Measurements from ENCODE around the gene CRLF1. TPM values are rescaled to one million over a fixed set of nuclear protein-coding genes. Genes with fewer than 3 reads are reported as not detected.
A peak's percentile ranks its signal among the peaks of the same experiment; 100 is the strongest.

CRLF1 gene
- total and polyA plus RNA-seq, 2 of the 8 experiments (the other 6 are each of a cell fraction or from before 2014, with no cell fraction given) = 7.2 to 10.3 TPM

GRCh38 chr19:18589380-18590272 is 17.0 kb downstream of the CRLF1 start:
- Histone ChIP-seq H2BK20ac (ENCODE audit: low read length) (no peak overlapping the region), H4K91ac (replicated peaks; ENCODE audit: insufficient read length, low read length) (peak overlapping the region; percentile 91), H3K79me2 (ENCODE audit: control insufficient read depth in 1 of 2, insufficient read depth in 2 of 2, low read length in 2 of 2) (no peaks in the 10 kb centered on the region), H2BK5ac (ENCODE audit: low read depth, low read length) (peak overlapping the region; percentile 86), H3K23me2 (ENCODE audit: low read depth, low read length) (peaks cover 14% of the 10 kb centered on the region), H4K5ac (ENCODE audit: insufficient read length, low read depth, low read length) (peak overlapping the region; percentile 47), H3K14ac (ENCODE audit: insufficient read length) (no peak overlapping the region), H3K27ac (ENCODE audit: low read depth, low read length) (peak overlapping the region; percentile 94; the same call in 1 of the 2 replicates), H3K23ac (ENCODE audit: insufficient read length) (no peak overlapping the region), H3K36me3 (ENCODE audit: control insufficient read depth in 2 of 4, insufficient read depth in 4 of 4, low read length in 3 of 4) (no peaks in the 10 kb centered on the region), H3K79me1 (ENCODE audit: low read depth, low read length) (no peaks in the 10 kb centered on the region), H2BK120ac (replicated peaks; ENCODE audit: low read depth, low read length) (no peak overlapping the region), H3K9me3 (ENCODE audit: insufficient read depth in 2 of 2, low read depth in 1 of 2, low read length in 1 of 2) (no peaks in the 10 kb centered on the region), H2AK5ac (ENCODE audit: low read depth, low read length) (no peak overlapping the region), H3K4me2 (ENCODE audit: insufficient read depth in 1 of 2, low read depth in 2 of 2, low read length in 2 of 2) (peak overlapping the region; percentile 75 to 95), H3K18ac (ENCODE audit: extremely low read depth, low read length) (peak overlapping the region; percentile 81), H3K4me3 (ENCODE audit: extremely low read depth in 1 of 4, insufficient read depth in 2 of 4, low read depth in 3 of 4, low read length in 4 of 4) (peak overlapping the region; percentile 78 to 91 (median 84)), H3K9ac (replicated peaks in 1 of 4; ENCODE audit: extremely low read depth in 1 of 4, low read depth in 3 of 4, low read length in 3 of 4) (peak overlapping the region; percentile 24 to 89 (median 84)), H3K56ac (replicated peaks; ENCODE audit: insufficient read length, low read depth, low read length) (peak overlapping the region; percentile 49), H3K27me3 (replicated peaks in 1 of 4; ENCODE audit: control insufficient read depth in 3 of 4, extremely low read depth in 1 of 4, insufficient read depth in 3 of 4, low read length in 3 of 4) (no peaks in the 10 kb centered on the region; a peak in 2 of 7 replicates), H2BK12ac (ENCODE audit: low read depth, low read length) (no peak overlapping the region), H2BK15ac (ENCODE audit: low read length) (no peak overlapping the region), H3K4ac (replicated peaks; ENCODE audit: insufficient read length, low read depth, low read length) (peak overlapping the region; percentile 8), H2AFZ (ENCODE audit: low read length) (no peak overlapping the region; the same call in 1 of the 2 replicates), H4K8ac (ENCODE audit: extremely low read depth, insufficient read depth, low read length) (peak overlapping the region; percentile 86), H3K4me1 (replicated peaks in 1 of 4; ENCODE audit: control insufficient read depth in 3 of 4, insufficient read depth in 4 of 4, low read length in 3 of 4) (peaks cover 2 to 20% (median 13%) of the 10 kb centered on the region in 4 experiments), H4K20me1 (replicated peaks in 1 of 2; ENCODE audit: control insufficient read depth in 1 of 2, insufficient read depth in 2 of 2, low read length in 2 of 2) (peaks cover 0 to 3% of the 10 kb centered on the region in 2 experiments)
- DNase-seq (ENCODE audit: low read depth in 1 of 2, low spot score in 2 of 2) = peak; percentile 69 to 87
- WGBS, 2 experiments (ENCODE audit: extremely low coverage in 1 of 2, insufficient coverage in 1 of 2, insufficient read length in 1 of 2, insufficient replicate concordance in 2 of 2, low coverage in 1 of 2, low lambda C conversion rate in 2 of 2, missing lambda C conversion rate in 1 of 2) = 2% methylated on average over 39 of the region's 52 CpGs; no CpG with 5 or more reads in 1 of the 2 experiments
- FAIRE-seq = no peak
- CTCF ChIA-PET (ENCODE audit: partially characterized antibody) = interaction anchor here (0.6 to 12.5 kb wide), 31 partner anchors 8 to 1685 kb away, joined by 3 to 139 read pairs (median 3); partner anchors contain the start of gene UBA52
- POLR2A ChIA-PET (ENCODE audit: partially characterized antibody) = interaction anchor here (0.5 to 10.3 kb wide), 37 partner anchors 8 to 242 kb away, joined by 3 to 112 read pairs (median 3); partner anchors contain the start of genes CRLF1, FKBP8, ISYNA1 and TMEM59L
- TF ChIP-seq CEBPB (IDR thresholded peaks at IDR 0.05; ENCODE audit: low read depth, low read length) (no peak), KDM5A (IDR thresholded peaks at IDR 0.05; ENCODE audit: low read length) (no peak), RXRA (IDR thresholded peaks at IDR 0.05; ENCODE audit: insufficient read depth, low read depth, low read length) (no peak), EP300 (IDR thresholded peaks at IDR 0.05; ENCODE audit: borderline replicate concordance in 1 of 2, low read depth in 2 of 2, low read length in 2 of 2) (no peak), SRF (IDR thresholded peaks at IDR 0.05; ENCODE audit: low read depth, low read length) (no peak), TAF1 (IDR thresholded peaks at IDR 0.05; ENCODE audit: low read depth, low read length) (peak; percentile 52; the same call in 1 of the 2 replicates), HDAC6 (IDR thresholded peaks at IDR 0.05; ENCODE audit: low read depth, low read length) (no peak), SIN3A (conservative IDR thresholded peaks at IDR 0.05 in 1 of 2, IDR thresholded peaks at IDR 0.05 in 1 of 2; ENCODE audit: low read depth in 1 of 2, low read length in 2 of 2) (no peak), RAD21 (IDR thresholded peaks at IDR 0.05 in 1 of 2, conservative IDR thresholded peaks at IDR 0.05 in 1 of 2; ENCODE audit: low read depth in 2 of 2, low read length in 2 of 2) (no peak), TBP (IDR thresholded peaks at IDR 0.05; ENCODE audit: low read depth, low read length) (no peak), JUN (IDR thresholded peaks at IDR 0.05; ENCODE audit: low read depth, low read length) (no peak)

Measured in H1 (cell line).